IMR-90 (cell line): ENCODE data around the gene ADAP2. TPM values are rescaled to one million over a fixed set of nuclear protein-coding genes. Genes with fewer than 3 reads are reported as not detected.
A peak's percentile ranks its signal among the peaks of the same experiment; 100 is the strongest.

Experiments used
- ATAC-seq: fragments of 200-7000 bp; cut with Tn5 transposase; 2 replicates; pipeline ENCODE4 v1.9.1; 2020; ENCODE audit warnings: low read depth, mild to moderate bottlenecking, moderate library complexity
- BruUV-seq: library from RNA; stranded (reverse); fragments of 400-500 nt; replicated peaks from 2 replicates; lab custom pipeline; 2021; lab: Mats Ljungman, UMichigan
- CTCF ChIA-PET: fragments of 300-600 bp; formaldehyde crosslinking; extraction: SDS; loops from one replicate; lab custom pipeline; 2021; ENCODE audit warnings: antibody characterized with exemption; lab: Yijun Ruan, JAX
- POLR2A ChIA-PET: fragments of 300-600 bp; sonication (Branson Sonifier 250); formaldehyde crosslinking; loops from one replicate; lab custom pipeline; 2022; ENCODE audit warnings: antibody characterized with exemption; ENCODE audit not compliant: unreplicated experiment; lab: Charles Lee
- DNase-seq: peaks from one replicate; pipeline ENCODE4 v3.0.0; 2013
- H2AFZ ChIP-seq: replicated peaks from 2 replicates; pipeline ENCODE3; 2013; ENCODE audit warnings: low read length, mild to moderate bottlenecking; ENCODE audit not compliant: poor library complexity
- H2AK5ac ChIP-seq: 2 replicates; pipeline ENCODE4 v1.6.1; 2013; ENCODE audit warnings: low read depth, low read length, inconsistent platforms
- H2AK9ac ChIP-seq: replicated peaks from 2 replicates; pipeline ENCODE3; 2013; ENCODE audit warnings: mild to moderate bottlenecking, low read depth, low read length, moderate library complexity; ENCODE audit not compliant: poor library complexity
- H2BK120ac ChIP-seq: 2 replicates; pipeline ENCODE4 v1.6.1; 2013; ENCODE audit warnings: low read depth, low read length, inconsistent platforms
- H2BK15ac ChIP-seq: 3 replicates; pipeline ENCODE4 v1.6.1; 2013; ENCODE audit warnings: low read depth, low read length, inconsistent platforms
- H2BK20ac ChIP-seq: 2 replicates; pipeline ENCODE4 v1.6.1; 2013; ENCODE audit warnings: low read depth, mild to moderate bottlenecking, inconsistent platforms, low read length, moderate library complexity
- H2BK5ac ChIP-seq: 2 replicates; pipeline ENCODE4 v1.6.1; 2013; ENCODE audit warnings: mild to moderate bottlenecking, low read depth, low read length, inconsistent platforms; ENCODE audit not compliant: poor library complexity, severe bottlenecking
- H3K14ac ChIP-seq: replicated peaks from 2 replicates; pipeline ENCODE4 v1.6.1; 2013; ENCODE audit warnings: low read depth, low read length, inconsistent platforms
- H3K18ac ChIP-seq: 2 replicates; pipeline ENCODE4 v1.6.1; 2013; ENCODE audit warnings: low read depth, low read length, control low read depth
- H3K23ac ChIP-seq: 2 replicates; pipeline ENCODE4 v1.6.1; 2013; ENCODE audit warnings: low read depth, low read length, inconsistent platforms
- H3K27ac ChIP-seq: 2 replicates; pipeline ENCODE4 v1.5.1; 2013; ENCODE audit warnings: mild to moderate bottlenecking, control low read depth, low read length; ENCODE audit not compliant: insufficient read depth
- H3K27me3 ChIP-seq: 2 replicates; pipeline ENCODE4 v1.6.1; 2013; ENCODE audit warnings: low read length; ENCODE audit not compliant: control insufficient read depth, insufficient read depth
- H3K36me3 ChIP-seq: 2 replicates; pipeline ENCODE4 v1.6.1; 2013; ENCODE audit warnings: low read length, mixed read lengths; ENCODE audit not compliant: control insufficient read depth, insufficient read depth
- H3K4ac ChIP-seq: 2 replicates; pipeline ENCODE4 v1.6.1; 2013; ENCODE audit warnings: low read depth, low read length, inconsistent platforms
- H3K4me1 ChIP-seq: 2 replicates; pipeline ENCODE4 v1.6.1; 2013; ENCODE audit warnings: low read length, mixed read lengths; ENCODE audit not compliant: control insufficient read depth, insufficient read depth
- H3K4me2 ChIP-seq: 2 replicates; pipeline ENCODE4 v1.6.1; 2013; ENCODE audit warnings: low read depth, mild to moderate bottlenecking, control low read depth, low read length, moderate library complexity
- H3K4me3 ChIP-seq: 2 replicates; pipeline ENCODE4 v1.5.1; 2013; ENCODE audit warnings: low read depth, mild to moderate bottlenecking, control low read depth, low read length, moderate library complexity; ENCODE audit not compliant: insufficient read depth
- H3K56ac ChIP-seq: 2 replicates; pipeline ENCODE4 v1.6.1; 2013; ENCODE audit warnings: low read length, inconsistent platforms; ENCODE audit not compliant: insufficient read depth; ENCODE audit errors: extremely low read depth
- H3K79me1 ChIP-seq, 2 experiments: 2 replicates each; pipeline ENCODE4 v1.6.1; 2013; ENCODE audit warnings: low read length in 2 of 2, inconsistent platforms in 1 of 2, low read depth in 1 of 2
- H3K9ac ChIP-seq: 2 replicates; pipeline ENCODE4 v1.6.1; 2013; ENCODE audit warnings: low read depth, low read length, control low read depth
- H3K9me1 ChIP-seq: 2 replicates; pipeline ENCODE4 v1.6.1; 2013; ENCODE audit warnings: low read length, inconsistent platforms; ENCODE audit not compliant: insufficient read depth
- H3K9me3 ChIP-seq: 2 replicates; pipeline ENCODE4 v1.6.1; 2013; ENCODE audit warnings: low read length; ENCODE audit not compliant: control insufficient read depth, insufficient read depth
- H4K20me1 ChIP-seq: 2 replicates; pipeline ENCODE4 v1.6.1; 2013; ENCODE audit warnings: low read length, inconsistent platforms; ENCODE audit not compliant: insufficient read depth
- H4K5ac ChIP-seq: 2 replicates; pipeline ENCODE4 v1.6.1; 2013; ENCODE audit warnings: mild to moderate bottlenecking, low read depth, low read length, control low read depth
- H4K8ac ChIP-seq, 2 experiments: 2 replicates each; pipeline ENCODE4 v1.6.1; 2013; ENCODE audit warnings: low read depth in 2 of 2, low read length in 2 of 2, control low read depth in 1 of 2, inconsistent platforms in 1 of 2
- H4K91ac ChIP-seq: 2 replicates; pipeline ENCODE4 v1.6.1; 2013; ENCODE audit warnings: low read depth, low read length, inconsistent platforms; ENCODE audit not compliant: insufficient read depth
- CEBPB ChIP-seq: IDR thresholded peaks from 2 replicates; pipeline ENCODE4 v1.6.1; 2012; ENCODE audit warnings: low read depth, low read length, improper control_type of control experiment
- CHD1 ChIP-seq: IDR thresholded peaks from 2 replicates; pipeline ENCODE4 v1.6.1; 2012; ENCODE audit warnings: low read depth, low read length, improper control_type of control experiment
- FOS ChIP-seq: fragments of 150-350 bp; IDR thresholded peaks from 2 replicates; pipeline ENCODE4 v1.6.1; 2016; ENCODE audit warnings: low read depth, low read length
- MAFK ChIP-seq: IDR thresholded peaks from 2 replicates; pipeline ENCODE4 v1.6.1; 2012; ENCODE audit warnings: low read depth, low read length, improper control_type of control experiment
- MAZ ChIP-seq: IDR thresholded peaks from 2 replicates; pipeline ENCODE4 v1.6.1; 2012; ENCODE audit warnings: low read depth, mild to moderate bottlenecking, low read length, improper control_type of control experiment, moderate library complexity, borderline replicate concordance
- MXI1 ChIP-seq: IDR thresholded peaks from 2 replicates; pipeline ENCODE4 v1.6.1; 2012; ENCODE audit warnings: low read depth, mild to moderate bottlenecking, low read length, moderate library complexity, borderline replicate concordance
- NFE2L2 ChIP-seq: fragments of 150-350 bp; IDR thresholded peaks from 2 replicates; pipeline ENCODE4 v1.6.1; 2016; ENCODE audit warnings: low read depth, mild to moderate bottlenecking, low read length
- RAD21 ChIP-seq: IDR thresholded peaks from 2 replicates; pipeline ENCODE4 v1.6.1; 2012; ENCODE audit warnings: low read length, improper control_type of control experiment
- RCOR1 ChIP-seq: IDR thresholded peaks from 2 replicates; pipeline ENCODE4 v1.6.1; 2012; ENCODE audit warnings: mild to moderate bottlenecking, low read length, improper control_type of control experiment; ENCODE audit not compliant: insufficient replicate concordance
- RFX5 ChIP-seq: IDR thresholded peaks from 2 replicates; pipeline ENCODE4 v1.8.0; 2012; ENCODE audit warnings: low read depth, mild to moderate bottlenecking, low read length, moderate library complexity
- SMC3 ChIP-seq: fragments of 150-350 bp; IDR thresholded peaks from 2 replicates; pipeline ENCODE4 v1.6.1; 2016; ENCODE audit warnings: low read depth, mild to moderate bottlenecking, antibody characterized with exemption, low read length, moderate library complexity
- WGBS, 2 experiments: methylation state at CpG; one replicate each; pipeline versions ENCODE4 v1.1.5 to v1.1.7; 2013; ENCODE audit warnings: missing lambda C conversion rate in 2 of 2; ENCODE audit not compliant: insufficient read length in 1 of 2; ENCODE audit errors: extremely low coverage in 2 of 2; 5-methylcytosine and 5-hydroxymethylcytosine counted together
- dilution Hi-C: fragments of 300-500 bp; cut with HindIII; formaldehyde crosslinking; loops from one replicate; pipeline ENCODE4 v1.14.3; 2018; ENCODE audit warnings: low sequenced_read_pairs; ENCODE audit not compliant: unreplicated experiment
- in situ Hi-C: fragments of 300-500 bp; cut with MboI; formaldehyde crosslinking; loops from 3 replicates; pipeline ENCODE4 v1.14.3; 2019; ENCODE audit warnings: low sequenced_read_pairs, inconsistent platforms, mixed read lengths
- intact Hi-C: fragments of 100-400 bp; cut with micrococcal nuclease; formaldehyde crosslinking; loops from 2 replicates; pipeline ENCODE4 v1.10.0; 2022
- polyA plus RNA-seq, 3 experiments: library from polyadenylated mRNA; depleted of rRNA; stranded (reverse); fragments of >200 nt; gene quantifications; 2 replicates each; pipeline ENCODE4 v1.2.3, GENCODE V29; 2012; ENCODE audit warnings: low replicate concordance in 1 of 3
- total RNA-seq: library from RNA; depleted of rRNA; stranded (reverse); fragments of >200 nt; gene quantifications from 2 replicates; pipeline ENCODE4 v1.2.3, GENCODE V29; 2012
- TF ChIP-seq, protein P1 (sequence below): fragments of 150-350 bp; IDR thresholded peaks from 2 replicates; pipeline ENCODE4 v1.6.1; 2017; ENCODE audit warnings: mild to moderate bottlenecking, antibody characterized with exemption, low read length, low read depth
- TF ChIP-seq, protein P2 (sequence below): fragments of 150-350 bp; IDR thresholded peaks from 2 replicates; pipeline ENCODE4 v1.6.1; 2016; ENCODE audit warnings: low read depth, mild to moderate bottlenecking, low read length, moderate library complexity, borderline replicate concordance
- TF ChIP-seq, protein P3 (sequence below): conservative IDR thresholded peaks from 2 replicates; pipeline ENCODE4 v1.5.1; 2012; ENCODE audit warnings: mild to moderate bottlenecking, low read depth, low read length, improper control_type of control experiment

ADAP2 gene
- total and polyA plus RNA-seq, 2 of the 4 experiments (the other 2 are of a cell fraction): 0.90 to 1.2 TPM

DNA sequence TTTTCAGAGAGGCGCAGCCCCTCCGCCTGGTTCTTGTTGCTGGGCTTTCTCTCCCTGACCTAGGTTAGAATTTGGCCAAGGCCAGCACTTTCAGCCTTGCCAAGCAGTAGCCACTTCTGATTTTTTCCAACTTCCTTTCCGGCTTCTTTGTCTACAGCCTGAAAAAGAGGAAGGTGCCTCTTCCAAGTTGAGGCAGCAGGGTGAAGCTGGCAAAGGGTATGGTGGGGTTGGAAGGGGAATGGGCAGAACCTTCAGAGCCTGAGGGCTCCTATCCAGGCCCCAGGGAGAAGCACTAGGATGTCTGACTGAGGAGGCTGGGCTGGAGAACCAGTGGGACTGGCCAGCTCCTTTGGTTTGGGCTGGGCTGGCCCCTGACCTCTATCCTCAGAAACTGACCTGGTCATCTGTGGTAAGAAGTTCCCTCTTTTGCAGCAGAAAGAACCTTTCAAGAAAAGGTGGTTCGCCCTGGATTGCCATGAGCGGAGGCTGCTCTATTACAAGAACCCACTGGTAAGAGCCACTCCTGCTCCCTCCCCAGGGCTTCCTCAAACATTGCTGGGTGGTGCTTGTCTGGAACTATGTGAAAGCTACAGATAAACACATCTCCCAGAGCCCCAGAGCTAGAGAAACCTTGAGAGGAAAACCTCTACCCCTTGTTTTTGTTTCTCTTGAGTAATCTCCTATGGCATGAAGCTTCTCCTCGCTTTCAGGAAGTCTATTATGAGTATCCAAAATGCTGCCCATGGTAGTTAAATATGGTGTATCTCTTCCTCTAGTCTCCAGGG is 32.5 kb downstream of the ADAP2 start:
- intact Hi-C loops (no loop called here), dilution Hi-C loops (no loop called here), in situ Hi-C loops (no loop called here)
- H3K9me1 ChIP-seq: no peaks in the 10 kb centered on the region
- H3K4me3 ChIP-seq: no peak overlapping the region
- H3K14ac ChIP-seq: no peak overlapping the region
- no peak overlapping the region for H2AK9ac ChIP-seq
- peaks cover 6% of the 10 kb centered on the region; the same call in 1 of the 2 replicates for H3K4me1 ChIP-seq
- no TSS peak for BruUV-seq
- H2AK5ac ChIP-seq: no peak overlapping the region
- no peaks in the 10 kb centered on the region for H4K20me1 ChIP-seq
- no peaks in the 10 kb centered on the region for H3K79me1 ChIP-seq
- no peak overlapping the region for H3K4ac ChIP-seq
- H3K9ac ChIP-seq: no peak overlapping the region
- H3K27me3 ChIP-seq: no peaks in the 10 kb centered on the region
- DNase-seq (peak; percentile 24), ATAC-seq (peak; percentile 46; the same call in 1 of the 2 replicates)
- no peak overlapping the region for H3K56ac ChIP-seq
- no peak overlapping the region for H4K91ac ChIP-seq
- ChIA-PET POLR2A (no interaction called here), CTCF (interaction anchor here (0.6 kb wide), 1 partner anchor 54 kb away, joined by 6 read pairs; no protein-coding TSS in a partner anchor)
- H2BK15ac ChIP-seq: no peak overlapping the region
- H3K23ac ChIP-seq: no peak overlapping the region
- no peak overlapping the region for H2BK20ac ChIP-seq
- no peak overlapping the region for H3K27ac ChIP-seq
- no peaks in the 10 kb centered on the region for H3K9me3 ChIP-seq
- no peak overlapping the region for H2AFZ ChIP-seq
- no peak overlapping the region for H4K8ac ChIP-seq
- no peak overlapping the region for H3K18ac ChIP-seq
- H4K5ac ChIP-seq: peak overlapping the region; percentile 19; the same call in 1 of the 2 replicates
- 100% methylated on average over 1 of the region's 6 CpGs; no CpG with 5 or more reads in 1 of the 2 experiments for WGBS, 2 experiments
- H2BK120ac ChIP-seq: no peak overlapping the region
- no peak overlapping the region for H2BK5ac ChIP-seq
- no peak overlapping the region for H3K4me2 ChIP-seq
- H3K36me3 ChIP-seq: no peaks in the 10 kb centered on the region
- TF ChIP-seq FOS: no peak
- no peak for TF ChIP-seq MAZ
- no peak for TF ChIP-seq MAFK
- no peak for TF ChIP-seq RAD21
- TF ChIP-seq, protein P1, sequence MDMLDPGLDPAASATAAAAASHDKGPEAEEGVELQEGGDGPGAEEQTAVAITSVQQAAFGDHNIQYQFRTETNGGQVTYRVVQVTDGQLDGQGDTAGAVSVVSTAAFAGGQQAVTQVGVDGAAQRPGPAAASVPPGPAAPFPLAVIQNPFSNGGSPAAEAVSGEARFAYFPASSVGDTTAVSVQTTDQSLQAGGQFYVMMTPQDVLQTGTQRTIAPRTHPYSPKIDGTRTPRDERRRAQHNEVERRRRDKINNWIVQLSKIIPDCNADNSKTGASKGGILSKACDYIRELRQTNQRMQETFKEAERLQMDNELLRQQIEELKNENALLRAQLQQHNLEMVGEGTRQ: no peak
- no peak for TF ChIP-seq CEBPB
- TF ChIP-seq, protein P2, sequence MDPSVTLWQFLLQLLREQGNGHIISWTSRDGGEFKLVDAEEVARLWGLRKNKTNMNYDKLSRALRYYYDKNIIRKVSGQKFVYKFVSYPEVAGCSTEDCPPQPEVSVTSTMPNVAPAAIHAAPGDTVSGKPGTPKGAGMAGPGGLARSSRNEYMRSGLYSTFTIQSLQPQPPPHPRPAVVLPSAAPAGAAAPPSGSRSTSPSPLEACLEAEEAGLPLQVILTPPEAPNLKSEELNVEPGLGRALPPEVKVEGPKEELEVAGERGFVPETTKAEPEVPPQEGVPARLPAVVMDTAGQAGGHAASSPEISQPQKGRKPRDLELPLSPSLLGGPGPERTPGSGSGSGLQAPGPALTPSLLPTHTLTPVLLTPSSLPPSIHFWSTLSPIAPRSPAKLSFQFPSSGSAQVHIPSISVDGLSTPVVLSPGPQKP: no peak
- TF ChIP-seq NFE2L2: no peak
- TF ChIP-seq MXI1: no peak
- TF ChIP-seq, protein P3, sequence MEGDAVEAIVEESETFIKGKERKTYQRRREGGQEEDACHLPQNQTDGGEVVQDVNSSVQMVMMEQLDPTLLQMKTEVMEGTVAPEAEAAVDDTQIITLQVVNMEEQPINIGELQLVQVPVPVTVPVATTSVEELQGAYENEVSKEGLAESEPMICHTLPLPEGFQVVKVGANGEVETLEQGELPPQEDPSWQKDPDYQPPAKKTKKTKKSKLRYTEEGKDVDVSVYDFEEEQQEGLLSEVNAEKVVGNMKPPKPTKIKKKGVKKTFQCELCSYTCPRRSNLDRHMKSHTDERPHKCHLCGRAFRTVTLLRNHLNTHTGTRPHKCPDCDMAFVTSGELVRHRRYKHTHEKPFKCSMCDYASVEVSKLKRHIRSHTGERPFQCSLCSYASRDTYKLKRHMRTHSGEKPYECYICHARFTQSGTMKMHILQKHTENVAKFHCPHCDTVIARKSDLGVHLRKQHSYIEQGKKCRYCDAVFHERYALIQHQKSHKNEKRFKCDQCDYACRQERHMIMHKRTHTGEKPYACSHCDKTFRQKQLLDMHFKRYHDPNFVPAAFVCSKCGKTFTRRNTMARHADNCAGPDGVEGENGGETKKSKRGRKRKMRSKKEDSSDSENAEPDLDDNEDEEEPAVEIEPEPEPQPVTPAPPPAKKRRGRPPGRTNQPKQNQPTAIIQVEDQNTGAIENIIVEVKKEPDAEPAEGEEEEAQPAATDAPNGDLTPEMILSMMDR: no peak
- TF ChIP-seq SMC3: no peak
- no peak for TF ChIP-seq CHD1
- no peak for TF ChIP-seq RCOR1
- TF ChIP-seq RFX5: no peak
